Stimulated activated CD4-positive, alpha-beta T cell treated with anti-CD3 and anti-CD28 coated beads, Interleukin-12 subunit alpha, Interleukin-12 subunit beta, amount 100 ng/mL, for 24 hours (primary cell): ENCODE results near the gene MDP1.
A peak's percentile ranks its signal among the peaks of the same experiment; 100 is the strongest.
"Not testable (repeated sequence)": the region's sequence is repeated elsewhere in the genome, so short reads cannot be mapped to it uniquely, and the experiment has no call there.

ENCODE experiments used
- DNase-seq, 2 experiments: peaks; one replicate each; pipeline ENCODE4 v3.0.0-alpha.2; 2020; ENCODE audit warnings: low read depth in 2 of 2

Gene MDP1

GRCh38 chr14:24251880-24252288 lies 36.0 kb upstream of the MDP1 start:
- DNase-seq: no peak

GRCh38 chr14:24250354-24250753 lies 34.5 kb upstream of the MDP1 start:
- DNase-seq: no peak

GRCh38 chr14:24249230-24250021 lies 33.6 kb upstream of the MDP1 start:
- no peak for DNase-seq

GRCh38 chr14:24247422-24247821 lies 31.6 kb upstream of the MDP1 start:
- no peak for DNase-seq

GRCh38 chr14:24246765-24247212 lies 30.9 kb upstream of the MDP1 start:
- DNase-seq: no peak

GRCh38 chr14:24245350-24245749 lies 29.5 kb upstream of the MDP1 start:
- not testable (repeated sequence) for DNase-seq

GRCh38 chr14:24243336-24243836 lies 27.5 kb upstream of the MDP1 start:
- peak in 1 of 2 experiments; percentile 12 for DNase-seq

GRCh38 chr14:24241829-24242443 lies 26.1 kb upstream of the MDP1 start:
- peak; percentile 87 to 92 for DNase-seq

- DNase-seq: no peak
Measured at GRCh38 chr14:24240110-24240918, 24.4 kb upstream of the MDP1 start.

GRCh38 chr14:24238527-24239037 lies 22.7 kb upstream of the MDP1 start:
- DNase-seq: no peak

- no peak for DNase-seq
Measured at GRCh38 chr14:24238123-24238522, 22.3 kb upstream of the MDP1 start.

- no peak for DNase-seq
Measured at GRCh38 chr14:24237463-24237955, 21.6 kb upstream of the MDP1 start.

- DNase-seq: no peak
Measured at GRCh38 chr14:24236689-24237462, 21.0 kb upstream of the MDP1 start.

GRCh38 chr14:24235804-24236688 lies 20.2 kb upstream of the MDP1 start:
- no peak for DNase-seq

- DNase-seq: no peak
Measured at GRCh38 chr14:24234095-24235005, 18.5 kb upstream of the MDP1 start.

GRCh38 chr14:24233538-24233866 lies 17.6 kb upstream of the MDP1 start:
- DNase-seq: no peak

- DNase-seq: no peak
Measured at GRCh38 chr14:24232645-24233537, 17.0 kb upstream of the MDP1 start, which contains the start of gene GMPR2. TSS of gene GMPR2 (plus strand) at chr14:24232929. CDS start at chr14:24233254, 325 bp downstream.

- peak; percentile 86 to 89 for DNase-seq
Measured at GRCh38 chr14:24232121-24232644, 16.3 kb upstream of the MDP1 start, which contains the start of gene NEDD8. TSS of gene NEDD8 (minus strand) at chr14:24232367. CDS start at chr14:24232267, 100 bp downstream.
